ENCODE data around the gene SEC14L6. TPM values are rescaled to one million over a fixed set of nuclear protein-coding genes. Genes with fewer than 3 reads are reported as not detected.

SEC14L6 gene
- total RNA-seq (2021), result 0.46 and 1.1 TPM in 2 replicates
- long read RNA-seq, partial matches to known transcripts, result 0 of 2 reads
- long read RNA-seq, other reads (novel, unspliced or antisense), result 2 of 2 reads

- Histone ChIP-seq H3K23me2 (ENCODE audit: insufficient read length, low read depth, low read length, poor library complexity, severe bottlenecking) (no peaks in the 10 kb centered on the region), H3T11ph (ENCODE audit: low read length) (no peak within 1 kb of the TSS), H3K79me2 (ENCODE audit: insufficient read depth, low read length) (no peaks in the 10 kb centered on the region), H2BK120ac (ENCODE audit: low read depth, low read length, poor library complexity, severe bottlenecking) (no peak within 1 kb of the TSS), H2BK12ac (ENCODE audit: insufficient read length, low read depth, low read length) (no peak within 1 kb of the TSS), H3K4ac (ENCODE audit: low read depth, low read length) (no peak within 1 kb of the TSS), H4K8ac (replicated peaks; ENCODE audit: insufficient read length, low read depth, low read length) (no peak within 1 kb of the TSS), H3K79me1 (ENCODE audit: insufficient read depth, low read depth, low read length, poor library complexity, severe bottlenecking) (no peaks in the 10 kb centered on the region), H4K20me1 (ENCODE audit: control insufficient read depth, insufficient read depth, insufficient read length) (no peaks in the 10 kb centered on the region), H2BK5ac (ENCODE audit: insufficient read length, low read length) (no peak within 1 kb of the TSS), H3K56ac (ENCODE audit: insufficient read length, low read depth, low read length) (no peak within 1 kb of the TSS), H3K23ac (ENCODE audit: insufficient read length, low read depth, low read length) (no peak within 1 kb of the TSS), H3K14ac (ENCODE audit: insufficient read depth, low read length) (no peak within 1 kb of the TSS), H3K18ac (ENCODE audit: insufficient read length, low read depth, low read length) (no peak within 1 kb of the TSS), H3K9ac (ENCODE audit: extremely low read depth, insufficient read length, low read length) (no peak within 1 kb of the TSS), H4K91ac (ENCODE audit: insufficient read length, low read depth, low read length) (no peak within 1 kb of the TSS), H2AFZ (ENCODE audit: low read length) (no peak within 1 kb of the TSS), H2AK5ac (ENCODE audit: insufficient read length, low read length) (no peak within 1 kb of the TSS), H2BK15ac (ENCODE audit: low read depth, low read length) (no peak within 1 kb of the TSS), H4K5ac (ENCODE audit: insufficient read length, low read depth, low read length) (no peak within 1 kb of the TSS), H2BK20ac (ENCODE audit: low read depth, low read length, poor library complexity, severe bottlenecking) (no peak within 1 kb of the TSS), H3K27me3 (ENCODE audit: insufficient read depth, low read length) (no peaks in the 10 kb centered on the region; the same call in 1 of the 2 replicates), H3K4me1 (ENCODE audit: insufficient read depth, low read length) (no peaks in the 10 kb centered on the region; the same call in 1 of the 2 replicates), H3K9me3 (ENCODE audit: control insufficient read depth, low read depth, low read length) (no peaks in the 10 kb centered on the region), H3K27ac (ENCODE audit: insufficient read length, low read depth, low read length) (no peak within 1 kb of the TSS), H3K4me2 (ENCODE audit: insufficient read depth, insufficient read length, low read length) (no peak within 1 kb of the TSS)
- H3K36me3 Mint-ChIP-seq (ENCODE audit: insufficient read depth in 1 of 3, low read depth in 3 of 3), result peaks cover 0 to 2% (median 0%) of the 10 kb centered on the region in 3 experiments; a peak in 1 of 7 replicates
- no peak for DNase-seq
- no peak for TF ChIP-seq CTCF (conservative IDR thresholded peaks at IDR 0.05)
- H3K27me3 Mint-ChIP-seq (ENCODE audit: low read depth), result peaks cover 30% of the 10 kb centered on the region
- no peak within 1 kb of the TSS for H3K4me3 Mint-ChIP-seq
- H3K9me3 Mint-ChIP-seq, result no peaks in the 10 kb centered on the region; a peak in 1 of 5 replicates
- peaks cover 6 to 21% of the 10 kb centered on the region in 2 experiments for H3K4me1 Mint-ChIP-seq
- no peak within 1 kb of the TSS for H3K27ac Mint-ChIP-seq
- WGBS (ENCODE audit: extremely low coverage, insufficient read length, low lambda C conversion rate), result no CpG with 5 or more reads among the region's 7 CpGs
Observed at GRCh38 chr22:30546616-30547015, at the start of gene SEC14L6. SEC14L6 (minus strand) TSS chr22:30546741; CDS start chr22:30546682, 59 bp downstream.
